HEK293 (cell line): Measurements from ENCODE around the gene STARD13.

ENCODE experiments used
- CTCF ChIP-seq: fragments of 450-650 bp; formaldehyde crosslinking; IDR thresholded peaks from 2 replicates; pipeline ENCODE4 v1.5.1; 2016; ENCODE audit warnings: missing biosample characterization, missing genetic modification characterization
- ZBTB48 ChIP-seq: fragments of 450-650 bp; formaldehyde crosslinking; IDR thresholded peaks from 2 replicates; pipeline ENCODE4 v1.5.1; 2016; ENCODE audit warnings: missing biosample characterization, missing genetic modification characterization
- ZBTB7A ChIP-seq: fragments of 450-650 bp; formaldehyde crosslinking; IDR thresholded peaks from 2 replicates; pipeline ENCODE4 v1.5.1; 2016; ENCODE audit warnings: low read depth, missing biosample characterization, missing genetic modification characterization
- ZNF274 ChIP-seq, 2 experiments: fragments of 200-500 bp in 1 of 2; fragments of 450-650 bp in 1 of 2; sonication (Bioruptor generic) in 1 of 2; formaldehyde crosslinking in 1 of 2; IDR thresholded peaks; 2 replicates each; pipeline versions ENCODE4 v1.5.1 to v1.6.1; 2014 to 2016; ENCODE audit warnings: borderline replicate concordance in 1 of 2, inconsistent platforms in 1 of 2, low read length in 1 of 2, missing biosample characterization in 1 of 2, missing genetic modification characterization in 1 of 2
- ZNF580 ChIP-seq: fragments of 450-650 bp; formaldehyde crosslinking; IDR thresholded peaks from 2 replicates; pipeline ENCODE4 v1.5.1; 2016; ENCODE audit warnings: missing biosample characterization, missing genetic modification characterization
- ZNF654 ChIP-seq: fragments of 450-650 bp; formaldehyde crosslinking; IDR thresholded peaks from 2 replicates; pipeline ENCODE4 v1.5.1; 2016; ENCODE audit warnings: low read depth, missing biosample characterization, missing genetic modification characterization

- TF ChIP-seq CTCF (tag by site-specific recombination) (no peak), ZNF654 (tag by site-specific recombination) (no peak), ZBTB7A (no peak), ZNF274 (IDR thresholded peaks at IDR 0.05; ENCODE audit: low read length) (no peak), ZNF274 (tag by site-specific recombination; IDR thresholded peaks at IDR 0.05; ENCODE audit: borderline replicate concordance) (no peak), ZBTB48 (no peak), ZNF580 (tag by site-specific recombination) (no peak)
These were observed 105.3 kb downstream of the STARD13 start for GRCh38 chr13:33180122-33180804.
